Right ventricle myocardium inferior (tissue), 1 donor: Measurements from ENCODE around the gene FUT1. TPM values are rescaled to one million over a fixed set of nuclear protein-coding genes. Genes with fewer than 3 reads are reported as not detected.
"Not testable (repeated sequence)": the region's sequence is repeated elsewhere in the genome, so short reads cannot be mapped to it uniquely, and the experiment has no call there.

Experiments
- ATAC-seq: fragments of 200-7000 bp; cut with Tn5 transposase; one replicate; pipeline ENCODE4 v1.9.1; 2020; ENCODE audit warnings: mild to moderate bottlenecking, moderate library complexity
- DNase-seq: peaks from one replicate; pipeline ENCODE4 v3.0.0; 2021; ENCODE audit errors: missing footprints
- intact Hi-C: fragments of 100-400 bp; cut with DNase I; formaldehyde crosslinking; loops from one replicate; pipeline ENCODE4 v1.11.0; 2022
- long read RNA-seq: library from polyadenylated mRNA; unstranded; transcript quantifications from one replicate; pipeline ENCODE4 v2.0.0, GENCODE V29; 2021
- total RNA-seq: library from RNA; stranded (reverse); fragmentation: NEBNext Ultra II Directional; extraction: Animal tissue kit (Norgen Biotek cat#: 25700); gene quantifications from one replicate; pipeline ENCODE4 v1.2.1, GENCODE V29; 2021
- donor health status: DM: no; HTN: yes; CAD: no; lungs with severe emphysema.

Gene FUT1
- 2.1 TPM for total RNA-seq
- long read RNA-seq, partial matches to known transcripts: 4 of 4 reads
- long read RNA-seq, other reads (novel, unspliced or antisense): 0 of 4 reads

DNA sequence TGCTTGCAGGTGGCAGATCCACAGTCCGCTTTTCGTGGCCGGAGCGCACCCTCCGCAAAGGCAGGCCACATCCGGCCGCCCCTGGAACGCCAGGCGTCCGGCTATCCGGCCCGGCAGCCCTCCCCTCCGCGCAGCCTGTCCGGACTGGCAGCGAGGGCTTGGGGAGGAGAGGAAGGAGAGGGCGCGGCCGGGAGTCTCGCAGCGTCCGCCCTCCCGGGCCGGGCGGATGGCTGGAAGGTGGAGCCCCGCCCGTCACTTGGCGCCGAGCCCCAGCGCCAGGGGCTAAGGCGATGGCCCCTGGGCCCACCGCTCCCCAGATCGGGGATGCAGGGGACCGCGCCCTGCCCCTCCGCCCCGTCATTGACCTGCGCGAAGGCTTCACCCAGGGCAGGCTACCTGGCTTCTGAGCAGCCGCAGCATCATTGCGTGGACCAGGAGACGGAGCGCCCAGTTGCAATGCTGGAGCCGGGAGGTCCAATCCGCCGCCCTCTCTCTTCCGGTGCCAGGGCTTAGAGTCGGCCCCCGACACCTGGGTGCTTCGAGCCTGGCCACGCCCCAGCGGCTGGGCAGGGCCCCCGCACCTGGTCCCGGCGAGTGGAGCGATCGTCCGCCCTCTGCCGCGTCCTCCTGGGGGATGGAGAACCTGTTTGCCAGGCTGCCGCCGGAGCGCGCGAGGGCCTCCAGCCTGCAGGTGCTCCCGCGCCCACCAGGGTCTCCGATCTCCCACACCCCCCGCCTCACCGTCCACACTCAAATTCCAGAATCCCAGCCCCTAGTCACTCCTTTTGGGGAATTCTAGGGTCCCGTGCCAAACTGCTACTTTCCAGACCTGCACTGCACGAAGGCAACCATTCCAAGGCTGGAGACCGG lies at the start of gene FUT1:
TSS of gene FUT1 (minus strand) at position 146 of the 870 bp plus-strand sequence. CDS start 1,360 bp downstream, outside the sequence.
- intact Hi-C loops: loop anchor here (2.0 kb wide), 1 partner anchor 30 kb away; no protein-coding TSS in a partner anchor
- ATAC-seq (peak; percentile 80), DNase-seq (peak; percentile 77)

DNA sequence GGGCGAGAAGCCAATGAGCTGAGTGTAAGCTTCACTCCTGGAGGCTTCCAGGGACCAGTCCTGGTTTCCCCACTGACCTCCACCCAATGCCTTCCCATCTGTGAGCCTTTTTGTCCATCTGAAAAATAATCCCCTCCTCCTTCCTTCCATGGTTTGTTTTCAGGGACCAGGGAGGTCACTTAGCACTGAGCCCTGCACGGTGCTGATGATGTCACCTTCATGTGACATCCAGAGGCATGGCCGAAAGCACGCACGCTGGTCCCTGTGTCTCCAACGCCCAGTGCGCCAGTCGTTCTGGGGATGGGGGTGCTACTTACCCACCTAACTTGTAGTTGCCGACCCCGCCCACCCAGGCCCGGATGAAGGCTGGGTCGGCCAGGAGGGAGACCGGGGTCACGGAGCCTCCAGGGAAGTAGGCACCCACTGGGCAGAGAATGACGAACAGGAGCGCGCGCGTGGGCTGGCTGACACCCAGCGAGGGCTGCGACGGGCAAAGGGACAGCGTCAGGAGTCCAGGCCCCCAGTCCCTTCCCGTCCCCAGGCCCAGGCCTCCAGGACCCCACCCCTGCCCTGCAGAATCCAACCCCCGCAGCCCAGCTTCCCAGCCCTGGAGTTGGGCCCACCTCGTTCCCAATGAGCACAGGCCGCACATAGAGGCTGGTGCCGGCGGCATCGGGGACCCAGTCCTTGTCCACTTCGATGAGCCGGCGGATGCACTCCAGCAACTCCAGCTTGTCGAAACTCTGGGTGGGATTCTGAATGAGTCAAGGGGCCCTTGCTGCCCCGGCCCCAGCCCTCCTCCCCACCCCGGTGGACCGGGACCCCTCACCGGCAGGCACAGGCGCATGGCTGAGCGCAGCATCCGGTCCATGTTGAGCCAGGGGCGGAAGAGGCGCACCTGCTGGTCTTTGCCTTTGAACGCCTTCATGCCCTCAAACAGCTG lies 47.2 kb upstream of the FUT1 start:
- no peak for ATAC-seq
- DNase-seq: no peak
- intact Hi-C loops: loop anchor here (5.0 kb wide), 1 partner anchor 173 kb away; no protein-coding TSS in a partner anchor

- intact Hi-C loops: loop anchor here (5.0 kb wide), 1 partner anchor 173 kb away; no protein-coding TSS in a partner anchor
- ATAC-seq (no peak), DNase-seq (no peak)
These were observed 46.5 kb upstream of the FUT1 start for GRCh38 chr19:48798937-48799336.

DNA sequence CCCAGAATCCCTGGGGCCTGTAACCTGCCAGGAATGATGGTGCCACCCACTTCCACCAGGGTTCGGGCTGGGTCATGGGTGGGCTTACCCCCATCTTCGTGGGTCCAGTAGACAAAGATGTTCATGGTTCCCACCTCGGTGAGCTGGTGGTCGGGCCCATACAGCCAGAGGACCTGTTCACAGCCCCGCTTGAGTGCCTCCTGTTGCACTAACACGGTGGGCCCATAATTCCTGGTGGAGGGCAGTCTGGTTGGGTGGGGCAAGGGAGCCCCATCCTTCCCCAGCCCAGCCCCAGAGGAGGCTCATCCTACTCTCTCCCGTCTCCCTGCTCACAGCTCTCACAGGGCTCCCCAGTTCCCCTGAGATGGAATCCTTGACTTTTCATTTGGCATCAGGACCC lies 44.7 kb upstream of the FUT1 start:
- intact Hi-C loops: loop anchor here (5.0 kb wide), 1 partner anchor 175 kb away; no protein-coding TSS in a partner anchor
- DNase-seq (no peak), ATAC-seq (no peak)

DNA sequence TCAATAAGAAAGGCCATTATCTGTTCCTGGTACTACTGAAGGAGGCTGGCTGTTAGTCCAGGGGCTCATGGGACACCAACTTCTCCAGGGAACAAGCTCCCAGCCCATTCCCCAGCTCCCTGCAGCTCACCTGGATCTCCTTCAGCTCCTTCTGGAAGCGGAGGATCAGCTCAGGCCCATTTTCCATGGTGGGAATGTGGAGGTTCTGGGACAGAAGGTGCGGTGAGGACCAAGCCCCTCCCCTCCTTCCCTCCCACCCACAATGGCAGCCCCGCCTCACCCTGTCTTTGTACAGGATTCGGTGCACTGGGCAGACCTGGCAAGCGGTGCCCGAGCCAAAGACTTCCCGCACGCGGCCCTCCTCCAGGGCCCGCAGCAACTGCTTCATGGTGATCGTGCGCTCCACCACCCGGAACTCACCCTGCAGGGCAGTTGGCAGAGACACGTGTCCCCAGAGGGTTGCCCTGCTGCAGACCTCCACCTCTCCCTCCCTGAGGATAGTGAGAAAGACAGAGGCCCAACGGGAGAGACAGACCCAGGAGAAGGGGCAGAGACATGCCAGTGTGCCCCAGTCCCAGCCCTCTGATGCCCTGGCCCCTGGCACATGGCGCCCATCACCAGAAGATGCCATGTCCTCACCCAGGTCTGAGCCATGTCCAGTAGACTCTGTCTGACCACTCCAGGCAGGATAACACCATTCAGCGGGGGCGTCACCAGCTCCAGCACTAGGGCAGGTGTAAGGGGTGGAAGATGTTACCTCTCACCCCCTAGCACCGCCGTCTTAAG lies 44.0 kb upstream of the FUT1 start:
- ATAC-seq: no peak

GRCh38 chr19:48795685-48796070 lies 43.2 kb upstream of the FUT1 start:
- ATAC-seq: peak; percentile 69
- intact Hi-C loops: loop anchor here (1.0 to 5.0 kb wide), 3 partner anchors 13 to 177 kb away; no protein-coding TSS in a partner anchor
- DNase-seq: no peak

More for the DNA sequence above, 44.0 kb upstream of the FUT1 start:
- intact Hi-C loops: loop anchor here (5.0 kb wide), 1 partner anchor 176 kb away; no protein-coding TSS in a partner anchor
- DNase-seq: no peak

DNA sequence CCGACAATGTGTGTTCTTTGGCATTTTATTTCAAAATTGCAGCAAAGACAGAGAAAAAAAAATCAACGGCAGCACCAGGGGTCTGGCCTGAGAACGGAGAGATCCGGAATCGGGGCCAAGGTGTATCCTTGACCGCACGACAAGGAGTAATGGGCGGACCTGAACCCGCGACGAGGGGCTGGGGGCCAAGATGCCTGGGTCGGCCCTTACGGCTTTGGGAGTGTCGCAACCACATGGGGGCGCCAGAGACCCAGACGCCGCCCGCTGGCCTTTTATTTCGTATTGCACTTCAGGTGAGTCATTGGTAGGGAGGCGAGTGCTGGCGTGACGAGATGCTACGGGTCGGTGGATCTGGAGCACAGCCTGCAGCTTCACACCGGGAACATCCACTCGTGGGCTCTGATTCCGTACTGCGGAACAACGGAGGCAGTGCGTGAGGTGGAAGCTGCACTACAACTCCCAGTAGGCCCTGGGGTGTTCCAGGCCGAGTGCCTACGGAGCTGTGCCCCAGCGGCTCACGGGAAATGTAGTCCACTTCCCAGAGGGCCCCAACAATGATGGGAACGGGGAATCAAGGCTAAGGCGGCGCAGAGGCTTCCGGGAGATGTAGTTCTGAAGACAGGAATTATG lies 42.7 kb upstream of the FUT1 start:
- DNase-seq: peak; percentile 95
- intact Hi-C loops: loop anchor here (1.0 to 5.0 kb wide), 3 partner anchors 14 to 177 kb away; no protein-coding TSS in a partner anchor
- peak; percentile 98 for ATAC-seq

- intact Hi-C loops: loop anchor here (2.0 kb wide), 1 partner anchor 15 kb away; no protein-coding TSS in a partner anchor
- no peak for ATAC-seq
- no peak for DNase-seq
These were observed 41.9 kb upstream of the FUT1 start for GRCh38 chr19:48794291-48794690.

DNA sequence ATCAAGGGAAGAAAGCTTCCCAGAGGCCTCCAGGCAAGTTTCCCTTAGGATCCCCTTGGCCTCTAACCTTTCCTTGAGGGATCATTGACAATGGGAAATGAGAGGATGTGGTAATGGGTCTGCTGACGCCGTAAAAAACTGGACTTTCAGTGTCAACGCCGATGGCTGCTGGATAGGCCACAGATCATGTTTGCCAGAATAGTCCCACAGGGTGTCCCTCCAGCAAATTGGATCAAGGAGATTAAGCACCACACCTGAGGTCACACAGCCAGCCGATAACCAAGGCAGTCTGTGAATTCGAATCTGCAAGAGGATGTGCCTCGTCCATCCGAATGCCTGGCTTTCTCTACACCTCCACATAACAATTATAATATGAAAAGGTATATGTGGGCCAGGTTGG lies 40.8 kb upstream of the FUT1 start:
- no peak for ATAC-seq
- intact Hi-C loops: no loop called here
- no peak for DNase-seq

DNA sequence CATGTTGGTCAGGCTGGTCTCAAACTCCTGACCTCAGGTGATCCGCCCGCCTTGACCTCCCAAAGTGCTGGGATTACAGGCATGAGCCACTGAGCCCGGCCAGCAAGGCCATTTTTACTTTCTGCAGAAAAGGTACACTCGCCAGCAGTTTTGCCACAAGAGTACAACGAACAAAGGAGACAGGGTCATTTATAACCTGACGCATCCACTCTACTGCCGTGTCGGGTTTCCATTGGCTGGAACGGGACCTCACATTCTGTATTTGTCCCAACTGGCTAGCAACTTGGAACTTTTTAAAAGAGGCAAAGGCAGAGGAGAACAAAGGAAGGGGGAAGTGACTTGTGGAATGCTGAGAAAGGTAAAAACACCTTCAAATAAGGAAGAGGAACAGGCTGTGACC lies 34.9 kb upstream of the FUT1 start:
- ATAC-seq, intact Hi-C loops, DNase-seq: not testable (repeated sequence)

DNA sequence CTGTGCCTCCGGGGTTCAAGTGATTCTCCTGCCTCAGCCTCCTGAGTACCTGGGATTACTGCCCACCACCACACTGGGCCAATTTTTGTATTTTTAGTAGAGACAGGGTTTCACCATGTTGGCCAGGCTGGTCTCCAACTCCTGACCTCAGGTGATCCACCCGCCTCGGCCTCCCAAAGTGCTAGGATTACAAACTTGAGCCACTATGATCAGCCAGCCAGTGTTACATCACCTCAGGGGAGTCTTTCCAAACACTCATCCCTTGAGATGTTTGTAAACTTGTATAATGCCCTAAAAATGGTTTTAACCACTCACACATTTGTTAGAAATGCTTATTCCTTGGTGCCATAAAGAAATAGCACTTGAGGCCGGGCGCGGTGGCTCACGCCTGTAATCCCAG lies 34.0 kb upstream of the FUT1 start:
- ATAC-seq, DNase-seq, intact Hi-C loops: not testable (repeated sequence)

GRCh38 chr19:48784527-48784926 lies 32.1 kb upstream of the FUT1 start:
- no peak for ATAC-seq
- intact Hi-C loops: loop anchor here (5.0 kb wide), 2 partner anchors 107 to 137 kb away; partner anchors contain the start of gene CA11
- DNase-seq: no peak

DNA sequence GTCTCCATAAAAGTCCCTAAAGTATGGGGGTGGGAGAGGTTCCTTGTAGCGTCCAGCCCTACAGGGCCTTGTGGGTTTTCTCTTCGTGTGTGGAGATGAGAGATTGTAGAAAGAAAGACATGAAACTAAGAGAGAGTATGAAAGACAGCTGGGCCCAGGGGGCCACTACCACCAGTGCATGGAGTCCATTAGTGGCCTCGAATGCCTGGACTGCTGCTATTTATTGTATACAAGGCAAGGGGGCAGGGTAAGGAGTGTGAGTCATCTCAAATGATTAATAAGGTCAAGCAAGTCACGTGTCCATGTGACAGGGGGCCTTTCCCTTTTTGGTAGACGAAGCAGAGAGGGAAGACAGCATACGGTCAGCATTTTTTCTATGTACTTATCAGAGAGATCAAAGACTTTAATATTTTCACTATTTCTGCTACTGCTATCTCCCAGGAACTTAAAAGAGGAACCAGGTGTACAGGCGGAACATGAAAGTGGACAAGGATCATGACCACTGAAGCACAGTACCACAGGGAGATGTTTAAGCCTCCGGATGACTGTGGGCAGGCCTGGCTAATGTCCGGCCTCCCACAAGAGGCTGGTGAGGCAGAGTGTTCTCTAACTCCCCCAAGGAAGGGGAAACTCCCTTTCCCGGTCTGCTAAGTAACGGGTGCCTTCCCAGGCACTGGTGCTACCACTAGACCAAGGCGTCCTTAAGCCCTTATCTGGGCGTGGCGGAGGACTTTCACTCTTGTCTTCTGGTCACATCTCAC lies 28.4 kb upstream of the FUT1 start:
- no peak for ATAC-seq
- intact Hi-C loops: loop anchor here (5.0 kb wide), 2 partner anchors 104 to 134 kb away; partner anchors contain the start of gene CA11
- DNase-seq: no peak

DNA sequence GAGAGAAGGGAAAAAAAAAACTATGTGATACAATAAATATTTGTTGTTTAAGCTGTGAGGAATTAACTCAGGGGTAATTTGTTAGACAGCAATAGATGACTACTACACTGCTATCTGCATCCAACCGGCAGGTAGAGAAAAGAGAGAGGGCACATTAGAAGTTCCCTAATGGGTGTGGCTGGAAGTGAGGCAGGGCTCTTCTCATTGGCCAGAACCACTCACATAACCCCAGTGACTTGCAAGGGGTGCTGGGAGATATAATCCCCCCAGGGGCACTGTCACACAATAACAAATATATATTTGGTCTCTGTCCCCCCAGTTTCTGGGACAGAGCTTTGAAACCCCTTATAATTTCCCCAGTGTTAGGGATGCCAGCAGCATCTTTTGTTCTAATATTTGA lies 27.2 kb upstream of the FUT1 start:
- intact Hi-C loops: loop anchor here (5.0 kb wide), 2 partner anchors 102 to 132 kb away; partner anchors contain the start of gene CA11
- ATAC-seq: no peak

GRCh38 chr19:48777720-48778119 lies 25.3 kb upstream of the FUT1 start:
- intact Hi-C loops: no loop called here
- ATAC-seq (no peak), DNase-seq (no peak)

More for the DNA sequence above, 27.2 kb upstream of the FUT1 start:
- DNase-seq: no peak

DNA sequence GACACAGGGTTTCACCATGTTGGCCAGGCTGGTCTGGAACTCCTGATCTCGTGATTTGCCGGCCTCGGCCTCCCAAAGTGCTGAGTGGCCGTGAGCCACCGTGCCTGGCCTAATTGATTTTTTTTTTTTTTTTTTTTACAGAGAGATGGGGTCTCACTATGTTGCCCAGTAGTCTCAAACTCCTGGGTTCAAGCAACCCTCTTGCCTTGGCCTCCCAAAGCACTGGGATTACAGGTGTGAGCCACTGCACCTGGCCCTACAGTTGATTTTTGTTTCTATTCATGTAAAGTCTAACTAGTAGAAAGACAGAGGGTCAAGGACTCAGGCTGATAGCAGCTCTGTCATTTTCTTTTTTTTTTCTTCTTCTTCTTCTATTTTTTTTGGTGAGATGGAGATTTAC lies 24.7 kb upstream of the FUT1 start:
- intact Hi-C loops: no loop called here
- DNase-seq (no peak), ATAC-seq (no peak)

- DNase-seq (no peak), ATAC-seq (peak; percentile 66)
- intact Hi-C loops: no loop called here
These were observed 20.1 kb upstream of the FUT1 start for GRCh38 chr19:48772503-48772953.
